ENCODE results near the gene BTBD19. TPM values are rescaled to one million over a fixed set of nuclear protein-coding genes. Genes with fewer than 3 reads are reported as not detected.

BTBD19 gene
- total RNA-seq, 1 donor from 2014 or later: 5.4 TPM

DNA sequence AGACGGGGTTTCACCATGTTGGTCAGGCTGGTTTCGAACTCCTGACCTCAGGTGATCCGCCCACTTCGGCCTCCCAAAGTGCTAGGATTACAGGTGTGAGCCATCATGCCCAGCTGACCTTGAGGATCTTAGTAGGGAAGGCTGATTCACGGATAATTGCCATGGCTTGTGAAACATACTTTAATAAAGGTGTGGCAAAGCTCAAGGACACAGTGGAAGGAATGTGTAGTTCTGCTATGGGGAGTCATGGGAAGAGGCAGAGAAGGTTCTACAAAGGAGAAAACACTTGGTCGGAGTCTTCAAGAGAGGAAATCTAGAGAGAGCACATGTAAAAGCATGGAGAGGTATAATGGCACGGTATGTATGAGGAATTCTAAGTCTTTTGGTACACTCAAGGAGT lies 47.4 kb downstream of the BTBD19 start:
- no peak for DNase-seq (ENCODE audit: low read depth)

DNA sequence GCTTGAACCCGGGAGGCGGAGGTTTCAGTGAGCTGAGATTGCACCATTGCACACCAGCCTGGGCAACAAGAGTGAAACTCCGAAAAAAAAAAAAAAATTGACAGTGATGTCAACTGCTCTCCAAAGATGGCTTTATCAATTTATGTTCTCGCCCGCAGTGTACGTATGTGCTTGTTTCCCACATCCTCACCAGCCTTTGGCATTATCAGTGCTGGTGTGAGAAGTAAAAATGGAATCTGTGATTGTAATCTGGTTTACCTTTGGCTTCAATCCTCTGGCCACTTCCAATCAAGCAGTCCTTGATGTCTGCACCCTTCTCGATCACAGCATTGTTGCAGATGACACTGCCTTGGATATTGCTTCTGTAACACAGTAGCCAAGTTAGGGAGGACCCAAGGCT lies 49.1 kb downstream of the BTBD19 start:
- no peak for DNase-seq (ENCODE audit: low read depth)

DNA sequence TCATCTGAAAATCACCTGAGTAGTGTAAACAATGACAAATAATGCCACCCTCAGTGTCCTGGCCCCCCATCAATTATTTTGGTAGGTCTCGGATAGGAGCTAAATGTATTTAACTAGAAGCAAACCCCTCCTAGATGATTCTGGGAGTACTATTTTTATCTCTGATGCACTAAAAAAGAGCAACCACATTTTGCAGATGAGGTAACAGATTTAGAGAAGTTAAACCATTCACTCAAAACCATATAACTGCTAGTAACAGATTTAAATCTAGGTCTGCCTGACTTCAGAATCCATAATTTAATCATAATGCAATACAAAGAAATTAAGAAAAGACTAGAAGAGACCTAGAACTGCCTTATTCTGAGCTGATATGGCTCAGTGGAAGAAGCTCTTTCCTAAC lies 52.0 kb downstream of the BTBD19 start:
- no peak for DNase-seq (ENCODE audit: low read depth)

DNA sequence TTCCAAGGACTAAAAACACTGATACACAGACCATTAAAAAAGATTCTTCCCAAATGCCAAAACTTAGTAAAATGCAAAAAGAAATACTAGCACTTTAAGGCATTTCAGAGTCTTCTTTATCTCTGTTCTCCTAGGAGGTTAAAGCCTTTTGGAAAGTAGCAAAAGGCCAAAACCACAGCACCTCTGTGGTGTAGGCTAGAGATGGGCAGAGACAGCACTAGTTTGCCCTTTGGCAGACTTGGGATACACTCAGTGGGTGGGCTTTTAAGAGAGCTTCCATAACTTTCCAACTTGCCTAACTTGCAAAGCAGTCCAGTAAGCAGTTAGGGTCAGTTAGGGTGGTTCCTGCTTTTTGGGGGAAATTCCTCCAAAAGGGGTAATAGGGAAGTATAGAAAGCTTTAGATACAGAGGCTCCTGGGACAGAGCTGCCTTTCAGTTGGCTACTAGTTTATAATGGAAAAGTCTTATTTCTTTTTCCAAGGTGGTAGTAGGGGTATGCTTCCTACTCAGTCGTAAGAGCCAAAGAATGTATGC lies 52.6 kb downstream of the BTBD19 start:
- no peak for DNase-seq (ENCODE audit: low read depth)

DNA sequence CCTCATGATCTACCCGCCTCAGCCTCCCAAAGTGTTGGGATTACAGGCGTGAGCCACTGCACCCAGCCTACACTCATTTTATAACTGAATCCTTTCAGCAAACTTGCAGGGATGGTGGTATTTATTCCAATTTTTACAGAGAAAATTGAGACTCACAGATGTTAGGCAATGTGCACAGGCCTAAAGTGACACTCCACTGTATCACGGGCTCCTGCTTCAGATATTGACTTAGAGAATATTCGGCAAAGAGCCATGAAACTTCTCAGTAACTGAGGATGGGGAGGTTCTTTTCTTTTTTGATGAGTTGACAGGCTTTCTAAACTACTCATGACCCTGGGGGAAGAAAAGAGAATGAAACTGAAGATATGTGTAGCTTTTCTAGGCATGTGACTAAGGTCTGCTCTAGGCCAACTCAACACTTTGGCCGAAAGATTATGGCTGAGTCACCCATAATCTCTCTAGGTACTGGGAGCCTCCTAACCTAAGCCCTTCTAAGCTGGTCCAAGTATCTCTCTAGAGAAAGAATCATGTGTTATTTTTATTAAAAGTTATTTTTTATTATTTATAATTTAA lies 54.6 kb downstream of the BTBD19 start:
- no peak for DNase-seq (ENCODE audit: low read depth)

Other genes with a start within 250 kb of the BTBD19 start
- gene TMEM53, start 134.0 kb upstream of the BTBD19 start, total RNA-seq: 20.8 and 25.5 TPM in 2 replicates
- 7.0 and 13.9 TPM in 2 replicates for gene ARMH1, start 133.8 kb upstream of the BTBD19 start, total RNA-seq
- gene RNU5D-1, start 77.4 kb upstream of the BTBD19 start, total RNA-seq: not detected in 2 replicates
- gene KIF2C, start 68.7 kb upstream of the BTBD19 start, total RNA-seq: 0.13 and 0.36 TPM in 2 replicates
- gene RPS8, start 33.0 kb upstream of the BTBD19 start, total RNA-seq: 1,824 and 2,185 TPM in 2 replicates
- gene BEST4, start 20.4 kb upstream of the BTBD19 start, total RNA-seq: 0.59 TPM in 1 of 2 replicates, not detected in the other
- gene PLK3, start 8.1 kb upstream of the BTBD19 start, total RNA-seq: 40.0 and 72.5 TPM in 2 replicates
- not detected in 2 replicates for gene DYNLT4, start 1.2 kb upstream of the BTBD19 start, total RNA-seq
- 0.05 and 0.51 TPM in 2 replicates for gene PTCH2, start 34.7 kb downstream of the BTBD19 start, total RNA-seq
- 50.4 and 65.9 TPM in 2 replicates for gene EIF2B3, start 178.1 kb downstream of the BTBD19 start, total RNA-seq
- 49.3 and 49.4 TPM in 2 replicates for gene HECTD3, start 202.8 kb downstream of the BTBD19 start, total RNA-seq
- gene UROD, start 203.7 kb downstream of the BTBD19 start, total RNA-seq: 80.8 and 87.2 TPM in 2 replicates